Loucy (cell line): ENCODE data around the gene HLA-DMB.

Experiments
- H2AFZ ChIP-seq: fragments of 200-600 bp; sonication (generic); 2 replicates; pipeline ENCODE4 v1.6.0; 2016; ENCODE audit warnings: antibody characterized with exemption, mild to moderate bottlenecking, low read length, moderate library complexity
- H3F3A ChIP-seq: fragments of 200-600 bp; 2 replicates; pipeline ENCODE4 v1.6.0; 2016; ENCODE audit warnings: antibody characterized with exemption, low read depth, mild to moderate bottlenecking
- H3K27me3 ChIP-seq: fragments of 200-600 bp; sonication (generic); 2 replicates; pipeline ENCODE4 v1.6.1; 2014; ENCODE audit warnings: low read length, mild to moderate bottlenecking; ENCODE audit not compliant: insufficient read depth, poor library complexity, severe bottlenecking
- H3K36me3 ChIP-seq: fragments of 200-600 bp; sonication (generic); 2 replicates; pipeline ENCODE4 v1.6.1; 2016; ENCODE audit warnings: low read length; ENCODE audit not compliant: insufficient read depth
- H3K4me1 ChIP-seq: fragments of 200-600 bp; sonication (generic); 2 replicates; pipeline ENCODE4 v1.5.1; 2014; ENCODE audit warnings: low read length, mild to moderate bottlenecking; ENCODE audit not compliant: insufficient read depth, poor library complexity, severe bottlenecking
- H3K4me2 ChIP-seq: fragments of 200-600 bp; sonication (generic); 2 replicates; pipeline ENCODE4 v1.6.0; 2014; ENCODE audit warnings: antibody characterized with exemption, low read length, low read depth, mild to moderate bottlenecking; ENCODE audit not compliant: poor library complexity, severe bottlenecking
- H3K4me3 ChIP-seq: fragments of 200-600 bp; sonication (generic); 2 replicates; pipeline ENCODE4 v1.5.1; 2014; ENCODE audit warnings: low read length, mild to moderate bottlenecking, mixed read lengths; ENCODE audit not compliant: poor library complexity, severe bottlenecking
- H3K79me2 ChIP-seq: fragments of 200-600 bp; sonication (generic); 2 replicates; pipeline ENCODE4 v1.6.1; 2014; ENCODE audit warnings: low read length; ENCODE audit not compliant: insufficient read depth
- H3K9ac ChIP-seq: fragments of 200-600 bp; sonication (generic); 2 replicates; pipeline ENCODE4 v1.6.0; 2014; ENCODE audit warnings: mild to moderate bottlenecking, low read depth, low read length, moderate library complexity; ENCODE audit not compliant: poor library complexity, severe bottlenecking
- H3K9me2 ChIP-seq: fragments of 200-600 bp; sonication (generic); replicated peaks from 2 replicates; pipeline ENCODE4 v1.6.1; 2016; ENCODE audit warnings: low read depth, low read length, mixed read lengths
- H3K9me3 ChIP-seq: fragments of 200-600 bp; sonication (generic); 2 replicates; pipeline ENCODE4 v1.6.1; 2014; ENCODE audit warnings: mild to moderate bottlenecking, antibody characterized with exemption, low read length, low read depth; ENCODE audit not compliant: insufficient read depth
- H4K20me1 ChIP-seq: fragments of 200-600 bp; sonication (generic); 2 replicates; pipeline ENCODE4 v1.6.0; 2014; ENCODE audit warnings: antibody characterized with exemption, low read length, mild to moderate bottlenecking; ENCODE audit not compliant: insufficient read depth, poor library complexity, severe bottlenecking
- EZH2phosphoT487 ChIP-seq: fragments of 200-600 bp; IDR thresholded peaks from 2 replicates; pipeline ENCODE4 v1.6.1; 2018; ENCODE audit warnings: antibody characterized with exemption, mild to moderate bottlenecking, moderate library complexity, borderline replicate concordance
- TF ChIP-seq, protein P1 (sequence below): fragments of 200-600 bp; sonication (generic); conservative IDR thresholded peaks from 2 replicates; pipeline ENCODE4 v1.5.1; 2014; ENCODE audit warnings: mild to moderate bottlenecking, antibody characterized with exemption, low read length

The HLA-DMB gene

DNA sequence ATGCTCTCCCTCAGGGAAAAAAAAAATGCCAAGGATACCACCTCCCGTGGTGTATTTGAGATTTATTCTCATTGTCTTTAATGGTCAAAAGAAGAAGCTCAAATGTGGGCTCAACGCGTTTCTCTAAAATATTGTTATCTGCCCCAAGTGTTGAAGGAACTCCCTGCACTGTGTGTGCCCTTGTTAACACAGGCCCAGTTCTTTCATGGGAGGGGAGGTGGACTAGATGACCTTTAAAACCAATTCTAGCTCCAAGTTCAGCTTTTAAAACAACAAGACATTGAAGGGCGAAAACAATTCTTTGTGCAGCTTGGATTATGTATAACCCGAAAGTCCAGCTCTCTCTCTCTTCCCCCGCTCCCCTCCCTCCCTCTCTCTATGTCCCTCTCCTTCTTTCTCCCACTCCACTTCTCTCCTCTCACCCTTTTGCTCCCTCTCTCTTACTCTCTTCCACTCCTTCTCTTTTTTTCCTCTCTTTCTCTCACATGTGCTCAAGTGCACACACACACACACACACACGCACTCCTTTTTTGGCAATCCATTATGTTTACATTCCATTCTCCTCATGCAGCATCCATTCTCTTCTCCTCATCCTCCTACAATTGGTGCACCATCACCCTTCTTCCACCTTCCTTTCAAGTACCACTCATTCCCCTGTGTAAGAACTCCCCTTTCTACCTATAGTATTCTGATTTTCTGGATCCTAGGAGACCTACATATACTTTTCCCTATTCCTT is 8.5 kb downstream of the HLA-DMB start:
- TF ChIP-seq, protein P1, sequence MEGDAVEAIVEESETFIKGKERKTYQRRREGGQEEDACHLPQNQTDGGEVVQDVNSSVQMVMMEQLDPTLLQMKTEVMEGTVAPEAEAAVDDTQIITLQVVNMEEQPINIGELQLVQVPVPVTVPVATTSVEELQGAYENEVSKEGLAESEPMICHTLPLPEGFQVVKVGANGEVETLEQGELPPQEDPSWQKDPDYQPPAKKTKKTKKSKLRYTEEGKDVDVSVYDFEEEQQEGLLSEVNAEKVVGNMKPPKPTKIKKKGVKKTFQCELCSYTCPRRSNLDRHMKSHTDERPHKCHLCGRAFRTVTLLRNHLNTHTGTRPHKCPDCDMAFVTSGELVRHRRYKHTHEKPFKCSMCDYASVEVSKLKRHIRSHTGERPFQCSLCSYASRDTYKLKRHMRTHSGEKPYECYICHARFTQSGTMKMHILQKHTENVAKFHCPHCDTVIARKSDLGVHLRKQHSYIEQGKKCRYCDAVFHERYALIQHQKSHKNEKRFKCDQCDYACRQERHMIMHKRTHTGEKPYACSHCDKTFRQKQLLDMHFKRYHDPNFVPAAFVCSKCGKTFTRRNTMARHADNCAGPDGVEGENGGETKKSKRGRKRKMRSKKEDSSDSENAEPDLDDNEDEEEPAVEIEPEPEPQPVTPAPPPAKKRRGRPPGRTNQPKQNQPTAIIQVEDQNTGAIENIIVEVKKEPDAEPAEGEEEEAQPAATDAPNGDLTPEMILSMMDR: no peak
- TF ChIP-seq EZH2phosphoT487: no peak
- H3K4me2 ChIP-seq: no peak overlapping the region
- H4K20me1 ChIP-seq: no peaks in the 10 kb centered on the region
- no peak overlapping the region for H3K9ac ChIP-seq
- H2AFZ ChIP-seq: no peak overlapping the region
- H3K36me3 ChIP-seq: no peaks in the 10 kb centered on the region
- H3K4me1 ChIP-seq: no peaks in the 10 kb centered on the region
- H3K9me2 ChIP-seq: no peaks in the 10 kb centered on the region
- no peaks in the 10 kb centered on the region for H3F3A ChIP-seq
- H3K4me3 ChIP-seq: no peak overlapping the region
- H3K79me2 ChIP-seq: no peaks in the 10 kb centered on the region
- H3K27me3 ChIP-seq: no peaks in the 10 kb centered on the region
- no peaks in the 10 kb centered on the region for H3K9me3 ChIP-seq

DNA sequence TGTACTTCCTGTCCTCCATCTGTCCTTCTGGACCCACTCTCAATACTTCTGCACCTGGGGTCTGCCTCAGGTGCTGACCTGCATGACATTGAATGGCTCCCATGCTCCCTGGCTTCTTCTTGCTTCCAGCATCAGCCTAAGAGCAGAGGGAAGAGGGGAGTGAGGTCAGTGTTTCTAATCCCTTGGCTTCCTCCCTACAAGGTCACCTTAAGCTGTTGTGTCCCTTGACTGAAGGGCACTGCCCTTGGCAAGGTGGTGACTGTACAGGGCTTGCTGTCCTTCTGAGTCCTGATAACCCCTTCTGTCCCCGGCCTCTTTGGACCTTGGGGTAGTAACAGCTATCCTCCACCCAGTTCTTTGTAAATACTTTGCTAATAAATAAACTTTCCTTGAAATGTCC is 9.6 kb downstream of the HLA-DMB start:
- H3K9me3 ChIP-seq: no peaks in the 10 kb centered on the region
- H3K4me2 ChIP-seq: no peak overlapping the region
- no peaks in the 10 kb centered on the region for H3K36me3 ChIP-seq
- TF ChIP-seq, protein P1: no peak
- TF ChIP-seq EZH2phosphoT487: no peak
- H3K4me3 ChIP-seq: no peak overlapping the region
- no peaks in the 10 kb centered on the region for H3K79me2 ChIP-seq
- no peaks in the 10 kb centered on the region for H3K9me2 ChIP-seq
- H3F3A ChIP-seq: no peaks in the 10 kb centered on the region
- no peaks in the 10 kb centered on the region for H3K4me1 ChIP-seq
- H2AFZ ChIP-seq: no peak overlapping the region
- no peak overlapping the region for H3K9ac ChIP-seq
- H4K20me1 ChIP-seq: no peaks in the 10 kb centered on the region
- H3K27me3 ChIP-seq: no peaks in the 10 kb centered on the region

- Histone ChIP-seq H3K36me3 (no peaks in the 10 kb centered on the region), H3K4me2 (no peak overlapping the region), H4K20me1 (no peaks in the 10 kb centered on the region), H3K9me3 (no peaks in the 10 kb centered on the region), H3K27me3 (no peaks in the 10 kb centered on the region), H3K9ac (no peak overlapping the region), H3K9me2 (no peaks in the 10 kb centered on the region), H3K4me3 (no peak overlapping the region), H3K79me2 (no peaks in the 10 kb centered on the region), H3K4me1 (peaks cover 26% of the 10 kb centered on the region), H3F3A (no peaks in the 10 kb centered on the region), H2AFZ (peak overlapping the region; percentile 59)
- TF ChIP-seq, protein P1: no peak
- TF ChIP-seq EZH2phosphoT487: no peak
Observed at GRCh38 chr6:32922083-32922482, 18.7 kb downstream of the HLA-DMB start.
